GM18909 (cell line): ENCODE results near the gene COL25A1.
"Not testable (repeated sequence)": the region's sequence is repeated elsewhere in the genome, so short reads cannot be mapped to it uniquely, and the experiment has no call there.

ENCODE experiments used
- ATAC-seq: cut with Tn5 transposase; IDR thresholded peaks from one replicate; pipeline ENCODE4 v1.9.1; 2021; ENCODE audit warnings: mild to moderate bottlenecking; ENCODE audit not compliant: unreplicated experiment, poor library complexity

Gene COL25A1

GRCh38 chr4:109072595-109072994 lies 229.9 kb downstream of the COL25A1 start:
- no peak for ATAC-seq

- not testable (repeated sequence) for ATAC-seq
Measured at GRCh38 chr4:109070677-109071076, 231.8 kb downstream of the COL25A1 start.

DNA sequence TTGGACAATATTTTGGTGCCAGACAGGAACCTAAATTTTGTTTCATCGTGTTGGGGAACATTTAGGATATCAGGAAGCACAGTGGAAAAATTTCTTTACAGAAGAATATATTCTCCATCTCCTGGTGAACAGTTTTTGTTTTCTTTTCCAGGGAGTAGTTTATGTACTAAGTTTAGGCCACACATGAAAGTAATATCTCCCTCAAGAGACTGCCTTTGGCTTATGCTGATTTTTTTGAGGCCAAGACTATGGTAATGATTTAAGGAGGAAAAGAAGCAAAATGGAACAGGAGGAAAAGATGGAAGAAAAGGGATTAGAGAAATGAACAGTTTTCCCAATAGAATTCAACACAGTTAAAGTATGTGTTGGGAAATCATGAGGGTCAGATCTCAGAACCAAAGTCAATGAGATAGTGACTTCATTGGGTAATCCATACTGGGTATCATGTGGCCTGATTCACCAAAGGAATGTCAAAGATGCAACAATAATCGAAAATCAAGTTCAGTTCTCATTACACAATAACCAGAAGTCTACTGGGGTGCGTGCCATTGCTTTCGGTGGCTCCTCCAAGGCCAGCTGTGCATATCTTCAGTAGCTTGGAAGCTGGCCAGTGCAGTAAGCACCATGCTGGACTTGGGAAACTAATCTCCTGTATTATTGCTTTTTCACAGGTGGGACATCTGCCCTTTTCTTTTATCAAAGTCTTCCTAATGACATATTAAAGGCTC lies 234.8 kb downstream of the COL25A1 start:
- ATAC-seq, result no peak

GRCh38 chr4:109065006-109065405 lies 237.5 kb downstream of the COL25A1 start:
- ATAC-seq, result no peak

DNA sequence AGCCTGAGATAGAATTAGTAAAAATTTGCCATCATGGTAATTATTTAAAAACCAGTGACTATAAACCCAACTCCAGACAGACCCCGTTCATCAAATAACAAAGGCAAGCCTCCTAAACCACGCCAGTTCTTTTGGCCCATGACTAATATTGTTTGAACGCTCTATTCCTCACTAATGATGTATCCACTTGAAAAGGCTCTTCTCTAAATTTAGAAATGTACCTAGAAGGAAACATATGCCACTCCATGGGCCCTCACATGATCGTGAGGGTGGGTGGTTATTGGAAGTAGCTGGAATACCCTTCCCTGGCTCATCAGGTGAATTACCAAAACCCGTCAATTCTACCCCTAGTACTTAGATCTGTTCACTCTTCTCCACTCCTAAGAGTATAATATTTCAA lies 249.2 kb downstream of the COL25A1 start:
- ATAC-seq, result no peak

- no peak for ATAC-seq
Measured at GRCh38 chr4:109052821-109053220, 249.6 kb downstream of the COL25A1 start.

DNA sequence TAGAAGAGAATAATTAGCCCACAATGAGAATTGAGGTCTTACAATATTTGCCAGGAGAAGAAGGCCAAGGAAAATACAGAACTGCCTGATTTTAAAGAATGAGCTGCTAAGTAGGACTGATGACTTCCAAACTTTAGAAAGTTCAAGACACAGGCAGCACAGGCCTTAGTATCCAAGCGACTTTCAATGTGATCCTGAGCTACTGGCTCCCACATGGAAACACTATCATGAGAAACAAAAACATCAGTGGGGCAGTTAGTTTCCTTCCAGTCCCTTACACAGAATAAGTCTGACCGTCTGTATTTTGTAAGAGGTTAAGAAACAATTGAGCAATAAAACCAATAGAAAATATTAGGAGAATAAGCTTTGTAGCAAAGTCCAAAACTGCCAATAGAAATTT lies 251.4 kb downstream of the COL25A1 start:
- no peak for ATAC-seq

DNA sequence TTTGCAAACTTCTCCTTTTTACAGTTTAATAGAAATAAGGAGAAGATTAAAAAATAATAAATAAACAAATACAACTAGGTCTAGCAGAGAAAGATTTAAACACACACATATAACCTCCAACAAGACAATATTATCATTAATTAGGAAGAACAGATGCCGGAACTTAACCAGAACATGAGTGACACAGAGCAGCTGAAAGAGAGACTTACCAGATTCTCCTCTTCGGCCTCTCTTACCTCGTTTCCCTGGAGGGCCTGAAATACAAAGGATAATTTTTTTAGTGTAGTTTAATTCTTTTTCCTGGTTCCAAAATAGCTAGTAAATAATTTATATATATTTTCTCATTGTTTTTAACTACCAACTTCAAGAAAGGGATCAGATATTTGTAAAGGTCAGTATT lies 252.5 kb downstream of the COL25A1 start:
- ATAC-seq, result no peak

- ATAC-seq, result no peak
Measured at GRCh38 chr4:109046471-109047201, 255.8 kb downstream of the COL25A1 start.

DNA sequence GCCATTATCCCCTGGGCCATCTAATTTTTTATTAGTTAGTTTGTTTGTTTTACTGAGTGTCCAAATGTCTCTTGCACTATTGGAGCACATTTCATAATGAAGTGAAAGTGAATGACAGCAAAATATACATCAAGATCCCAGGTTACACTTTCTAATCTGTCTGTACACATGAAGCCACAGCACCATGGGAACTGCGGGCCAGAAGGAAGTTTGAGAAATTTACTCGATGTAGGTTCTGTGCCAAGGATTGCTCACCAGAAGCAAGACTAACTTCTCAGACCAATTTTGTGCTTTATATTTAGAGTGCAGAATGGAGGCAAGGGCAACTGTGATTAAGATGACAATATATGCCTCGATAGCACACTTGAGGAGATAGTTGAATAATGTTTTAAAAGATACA lies 258.0 kb downstream of the COL25A1 start:
- ATAC-seq, result no peak

DNA sequence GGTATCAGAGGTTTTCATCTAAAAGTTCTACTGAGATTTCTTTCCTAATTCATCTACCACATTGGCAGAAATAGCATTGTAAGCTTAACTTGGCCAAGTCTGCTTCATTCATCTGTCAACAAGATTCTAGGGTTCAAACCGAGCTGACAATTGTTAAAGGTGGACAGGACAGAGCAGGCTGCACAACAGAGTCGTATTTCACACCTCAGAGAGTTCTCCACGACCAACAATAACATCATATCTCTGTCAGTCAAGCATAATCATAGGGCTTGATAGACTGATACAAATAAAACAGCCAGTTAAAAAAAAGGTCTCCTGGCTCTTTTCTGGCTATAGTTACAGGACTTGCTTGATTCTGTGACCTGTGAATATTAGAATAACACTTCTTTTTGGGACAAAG lies 259.2 kb downstream of the COL25A1 start:
- ATAC-seq, result no peak

GRCh38 chr4:109041463-109042360 lies 260.7 kb downstream of the COL25A1 start:
- ATAC-seq, result no peak

- no peak for ATAC-seq
Measured at GRCh38 chr4:109040441-109040840, 262.0 kb downstream of the COL25A1 start.

DNA sequence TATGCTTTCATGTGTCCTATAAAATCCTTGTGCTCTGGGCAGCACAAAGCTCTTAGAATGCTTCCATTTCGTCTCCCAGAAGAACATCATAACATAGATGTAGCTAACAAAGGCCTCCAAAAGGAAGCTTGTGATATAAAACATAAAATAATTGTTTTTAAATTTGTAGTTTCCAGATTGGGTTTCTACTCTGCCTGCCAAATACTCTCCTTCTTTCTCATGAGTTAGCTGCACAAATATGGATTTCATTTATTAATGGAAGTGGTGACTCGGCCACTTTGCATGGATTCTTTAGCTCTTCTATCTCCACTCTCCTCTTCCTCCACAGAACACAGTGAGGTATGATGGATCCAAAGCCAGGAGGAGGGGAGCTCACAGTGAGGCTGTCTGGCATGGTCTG lies 265.4 kb downstream of the COL25A1 start:
- no peak for ATAC-seq

GRCh38 chr4:109033993-109034392 lies 268.5 kb downstream of the COL25A1 start:
- no peak for ATAC-seq

- no peak for ATAC-seq
Measured at GRCh38 chr4:109032671-109033070, 269.8 kb downstream of the COL25A1 start.

- no peak for ATAC-seq
Measured at GRCh38 chr4:109029987-109030386, 272.5 kb downstream of the COL25A1 start.

DNA sequence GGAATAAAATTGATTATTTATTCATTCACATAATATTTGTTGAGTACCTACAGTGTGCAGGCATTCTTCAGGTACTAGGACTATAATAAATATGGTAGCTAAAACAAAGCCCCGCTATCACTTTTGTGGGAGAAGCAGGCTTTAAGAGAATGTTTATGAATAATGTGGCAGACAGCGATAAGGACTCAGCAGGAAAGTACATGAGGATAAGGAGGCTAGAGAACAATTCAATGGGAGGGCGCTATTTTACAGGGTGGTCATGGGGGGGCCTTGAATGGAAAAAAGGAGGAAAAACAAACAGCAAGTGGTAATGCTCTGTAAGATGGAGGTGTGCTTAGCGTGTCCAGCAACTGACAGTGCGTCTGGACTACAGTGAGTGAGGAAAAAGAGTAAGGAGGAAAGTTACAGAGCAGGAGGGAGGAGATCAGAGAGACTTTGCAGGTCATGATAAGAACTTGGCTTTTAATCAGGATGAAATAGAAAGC lies 275.4 kb downstream of the COL25A1 start:
- no peak for ATAC-seq

DNA sequence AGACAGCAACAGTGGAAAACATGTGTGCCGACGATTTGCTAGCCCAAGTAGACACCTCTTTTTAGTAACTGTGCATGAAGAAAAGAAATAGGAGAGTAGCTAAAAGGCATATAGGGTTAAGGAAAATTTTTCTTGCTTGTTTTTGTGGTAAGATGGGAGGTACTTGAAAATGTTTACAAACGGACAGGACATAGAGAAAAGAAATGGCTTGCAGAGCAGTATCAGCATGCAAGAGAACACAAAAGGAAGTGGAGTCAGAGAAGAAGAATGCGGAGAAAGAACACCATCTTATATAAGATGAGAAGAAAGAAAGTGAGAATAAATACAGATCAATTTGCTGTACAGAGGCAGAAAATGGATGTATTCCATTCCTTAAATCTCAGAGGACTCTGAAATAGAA lies 275.9 kb downstream of the COL25A1 start:
- no peak for ATAC-seq

GRCh38 chr4:109025471-109026076 lies 276.9 kb downstream of the COL25A1 start:
- ATAC-seq, result no peak
